Measurements from ENCODE around the gene NEU3.
"Not testable (repeated sequence)": the region's sequence is repeated elsewhere in the genome, so short reads cannot be mapped to it uniquely, and the experiment has no call there.

The NEU3 gene

GRCh38 chr11:75011872-75012271 is 23.1 kb downstream of the NEU3 start:
- Histone ChIP-seq H3K4me3 (ENCODE audit: low read depth, low read length) (no peak overlapping the region), H3K36me3 (ENCODE audit: insufficient read depth, low read length) (no peaks in the 10 kb centered on the region; the same call in 1 of the 2 replicates)

GRCh38 chr11:75013051-75013450 is 24.3 kb downstream of the NEU3 start:
- H3K27ac ChIP-seq (ENCODE audit: low read depth, low read length): no peak overlapping the region
- no peak overlapping the region for H3K4me3 ChIP-seq (ENCODE audit: low read depth, low read length)
- H2AFZ ChIP-seq (ENCODE audit: low read length, unreplicated experiment): no peak overlapping the region
- no peaks in the 10 kb centered on the region for H3K27me3 ChIP-seq (ENCODE audit: insufficient read depth, low read length)
- no peaks in the 10 kb centered on the region for H3K36me3 ChIP-seq (ENCODE audit: insufficient read depth, low read length)
- H3K4me1 ChIP-seq (ENCODE audit: control insufficient read depth, insufficient read depth, low read length, unreplicated experiment): peaks cover 17% of the 10 kb centered on the region
- H3K79me2 ChIP-seq (ENCODE audit: control insufficient read depth, insufficient read depth, low read length, unreplicated experiment): no peaks in the 10 kb centered on the region

More at GRCh38 chr11:75011872-75012271, 23.1 kb downstream of the NEU3 start:
- H3K79me2 ChIP-seq (ENCODE audit: control insufficient read depth, insufficient read depth, low read length, unreplicated experiment): no peaks in the 10 kb centered on the region
- no peak overlapping the region for H3K27ac ChIP-seq (ENCODE audit: low read depth, low read length)
- peaks cover 17% of the 10 kb centered on the region for H3K4me1 ChIP-seq (ENCODE audit: control insufficient read depth, insufficient read depth, low read length, unreplicated experiment)
- H2AFZ ChIP-seq (ENCODE audit: low read length, unreplicated experiment): no peak overlapping the region
- H3K27me3 ChIP-seq (ENCODE audit: insufficient read depth, low read length): no peaks in the 10 kb centered on the region

DNA sequence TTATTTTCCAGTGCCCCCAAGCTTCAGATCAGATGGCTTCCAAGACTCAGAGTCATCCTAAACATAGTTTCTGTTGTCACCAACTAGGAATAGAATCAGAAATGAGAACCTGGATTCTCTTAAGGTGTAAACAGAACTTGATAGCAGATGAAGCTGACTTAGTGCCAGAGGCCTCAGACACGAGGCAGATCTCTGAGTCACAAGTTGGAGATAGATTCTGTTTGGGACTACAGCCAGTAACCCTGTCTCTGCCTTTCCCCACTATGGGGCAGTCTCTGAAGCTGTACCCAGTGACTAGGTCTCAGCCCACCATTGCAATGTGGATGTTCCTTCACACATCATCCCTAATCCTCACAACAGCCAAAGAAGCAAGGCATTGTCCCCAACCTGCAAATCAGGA is 25.4 kb downstream of the NEU3 start:
- Histone ChIP-seq H3K36me3 (ENCODE audit: insufficient read depth, low read length) (no peaks in the 10 kb centered on the region), H3K27me3 (ENCODE audit: insufficient read depth, low read length) (no peaks in the 10 kb centered on the region), H3K27ac (ENCODE audit: low read depth, low read length) (no peak overlapping the region), H3K4me1 (ENCODE audit: control insufficient read depth, insufficient read depth, low read length, unreplicated experiment) (peaks cover 17% of the 10 kb centered on the region), H3K4me3 (ENCODE audit: low read depth, low read length) (no peak overlapping the region), H3K79me2 (ENCODE audit: control insufficient read depth, insufficient read depth, low read length, unreplicated experiment) (no peaks in the 10 kb centered on the region), H2AFZ (ENCODE audit: low read length, unreplicated experiment) (no peak overlapping the region)

GRCh38 chr11:75019200-75019599 is 30.5 kb downstream of the NEU3 start:
- not testable (repeated sequence) for H3K79me2 ChIP-seq (ENCODE audit: control insufficient read depth, insufficient read depth, low read length, unreplicated experiment); H3K36me3 ChIP-seq (ENCODE audit: insufficient read depth, low read length); H3K27me3 ChIP-seq (ENCODE audit: insufficient read depth, low read length); H3K27ac ChIP-seq (ENCODE audit: low read depth, low read length); H3K4me1 ChIP-seq (ENCODE audit: control insufficient read depth, insufficient read depth, low read length, unreplicated experiment); H2AFZ ChIP-seq (ENCODE audit: low read length, unreplicated experiment); H3K4me3 ChIP-seq (ENCODE audit: low read depth, low read length)

GRCh38 chr11:75020328-75020727 is 31.6 kb downstream of the NEU3 start:
- H3K4me3 ChIP-seq (ENCODE audit: low read depth, low read length): not testable (repeated sequence)

GRCh38 chr11:75022296-75022695 is 33.6 kb downstream of the NEU3 start:
- Histone ChIP-seq H3K79me2 (ENCODE audit: control insufficient read depth, insufficient read depth, low read length, unreplicated experiment) (no peaks in the 10 kb centered on the region), H3K27me3 (ENCODE audit: insufficient read depth, low read length) (no peaks in the 10 kb centered on the region), H3K27ac (ENCODE audit: low read depth, low read length) (no peak overlapping the region), H2AFZ (ENCODE audit: low read length, unreplicated experiment) (no peak overlapping the region), H3K4me3 (ENCODE audit: low read depth, low read length) (no peak overlapping the region), H3K4me1 (ENCODE audit: control insufficient read depth, insufficient read depth, low read length, unreplicated experiment) (no peaks in the 10 kb centered on the region), H3K36me3 (ENCODE audit: insufficient read depth, low read length) (no peaks in the 10 kb centered on the region)

More at GRCh38 chr11:75020328-75020727, 31.6 kb downstream of the NEU3 start:
- H3K27me3 ChIP-seq (ENCODE audit: insufficient read depth, low read length); H3K4me1 ChIP-seq (ENCODE audit: control insufficient read depth, insufficient read depth, low read length, unreplicated experiment); H3K79me2 ChIP-seq (ENCODE audit: control insufficient read depth, insufficient read depth, low read length, unreplicated experiment); H3K27ac ChIP-seq (ENCODE audit: low read depth, low read length); H3K36me3 ChIP-seq (ENCODE audit: insufficient read depth, low read length); H2AFZ ChIP-seq (ENCODE audit: low read length, unreplicated experiment): not testable (repeated sequence)

DNA sequence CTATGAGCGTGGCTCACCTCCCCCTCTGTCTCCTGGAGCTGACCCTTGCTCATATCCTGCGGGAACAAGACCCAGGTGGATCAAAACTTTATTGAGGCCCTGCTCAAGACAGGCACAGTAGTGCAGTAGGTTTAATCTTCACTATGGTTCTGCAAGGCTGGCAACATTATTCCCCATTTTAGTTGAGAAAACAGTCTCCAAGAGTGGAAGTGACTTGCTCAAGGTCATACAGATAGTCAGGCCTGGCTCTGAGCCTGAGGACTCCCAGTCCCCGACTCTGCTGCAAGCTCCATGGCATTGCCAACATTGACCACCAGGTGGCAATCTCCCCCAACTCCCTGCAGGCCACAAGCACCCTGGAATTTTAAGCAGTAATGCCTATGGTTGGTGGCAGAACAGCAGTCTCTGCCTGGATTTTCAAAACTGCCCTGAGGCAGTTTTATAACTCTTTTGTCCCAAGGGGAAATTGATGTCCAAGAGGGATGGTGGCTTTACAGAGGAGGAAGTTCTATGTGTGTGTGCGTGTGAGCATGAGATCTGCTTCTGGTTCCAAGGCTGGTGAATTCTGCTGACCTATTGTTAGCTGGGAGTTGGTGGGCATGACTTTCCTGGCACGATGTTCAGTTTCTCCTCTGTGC is 34.1 kb downstream of the NEU3 start:
- H3K36me3 ChIP-seq (ENCODE audit: insufficient read depth, low read length): no peaks in the 10 kb centered on the region
- H3K27ac ChIP-seq (ENCODE audit: low read depth, low read length): no peak overlapping the region
- H3K4me3 ChIP-seq (ENCODE audit: low read depth, low read length): no peak overlapping the region
- H3K27me3 ChIP-seq (ENCODE audit: insufficient read depth, low read length): no peaks in the 10 kb centered on the region
- H2AFZ ChIP-seq (ENCODE audit: low read length, unreplicated experiment): no peak overlapping the region
- H3K79me2 ChIP-seq (ENCODE audit: control insufficient read depth, insufficient read depth, low read length, unreplicated experiment): no peaks in the 10 kb centered on the region
- H3K4me1 ChIP-seq (ENCODE audit: control insufficient read depth, insufficient read depth, low read length, unreplicated experiment): no peaks in the 10 kb centered on the region

DNA sequence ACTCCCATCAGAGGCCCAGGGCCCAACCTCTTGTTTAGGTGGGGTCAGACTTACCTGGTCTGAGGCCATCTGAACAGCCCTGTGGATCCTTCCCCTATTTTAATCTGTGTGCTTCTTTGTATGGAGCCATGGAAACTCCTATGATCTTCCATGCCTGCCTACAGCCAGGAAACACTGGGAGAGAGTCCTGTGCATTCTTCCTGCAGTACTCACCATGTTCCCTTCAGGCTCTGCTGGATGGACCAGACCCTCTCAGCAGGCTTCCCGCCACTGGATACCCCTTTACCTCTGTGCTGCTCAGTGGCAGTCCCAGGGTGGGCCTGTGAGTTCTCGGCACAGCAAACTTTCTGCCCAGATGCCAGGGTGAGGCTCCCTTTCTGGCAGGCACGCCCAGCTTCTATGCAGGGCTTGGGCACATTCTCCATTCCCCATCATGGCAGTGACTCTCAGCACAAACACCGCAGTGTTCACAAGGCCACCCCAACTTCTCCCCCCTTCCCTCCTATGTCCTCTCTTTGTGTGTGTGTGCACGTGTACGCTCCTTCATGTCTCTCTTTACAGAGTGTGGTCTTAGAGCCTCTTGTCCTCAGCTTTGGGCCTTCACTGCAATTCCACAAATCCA is 34.8 kb downstream of the NEU3 start:
- Histone ChIP-seq H3K79me2 (ENCODE audit: control insufficient read depth, insufficient read depth, low read length, unreplicated experiment) (no peaks in the 10 kb centered on the region), H3K4me1 (ENCODE audit: control insufficient read depth, insufficient read depth, low read length, unreplicated experiment) (no peaks in the 10 kb centered on the region), H2AFZ (ENCODE audit: low read length, unreplicated experiment) (no peak overlapping the region), H3K36me3 (ENCODE audit: insufficient read depth, low read length) (no peaks in the 10 kb centered on the region), H3K27me3 (ENCODE audit: insufficient read depth, low read length) (no peaks in the 10 kb centered on the region), H3K27ac (ENCODE audit: low read depth, low read length) (no peak overlapping the region), H3K4me3 (ENCODE audit: low read depth, low read length) (no peak overlapping the region)

- Histone ChIP-seq H2AFZ (ENCODE audit: low read length, unreplicated experiment) (no peak overlapping the region), H3K79me2 (ENCODE audit: control insufficient read depth, insufficient read depth, low read length, unreplicated experiment) (no peaks in the 10 kb centered on the region), H3K27ac (ENCODE audit: low read depth, low read length) (no peak overlapping the region), H3K27me3 (ENCODE audit: insufficient read depth, low read length) (no peaks in the 10 kb centered on the region), H3K36me3 (ENCODE audit: insufficient read depth, low read length) (no peaks in the 10 kb centered on the region), H3K4me3 (ENCODE audit: low read depth, low read length) (no peak overlapping the region), H3K4me1 (ENCODE audit: control insufficient read depth, insufficient read depth, low read length, unreplicated experiment) (no peaks in the 10 kb centered on the region)
These were observed 35.3 kb downstream of the NEU3 start for GRCh38 chr11:75024068-75024449.

DNA sequence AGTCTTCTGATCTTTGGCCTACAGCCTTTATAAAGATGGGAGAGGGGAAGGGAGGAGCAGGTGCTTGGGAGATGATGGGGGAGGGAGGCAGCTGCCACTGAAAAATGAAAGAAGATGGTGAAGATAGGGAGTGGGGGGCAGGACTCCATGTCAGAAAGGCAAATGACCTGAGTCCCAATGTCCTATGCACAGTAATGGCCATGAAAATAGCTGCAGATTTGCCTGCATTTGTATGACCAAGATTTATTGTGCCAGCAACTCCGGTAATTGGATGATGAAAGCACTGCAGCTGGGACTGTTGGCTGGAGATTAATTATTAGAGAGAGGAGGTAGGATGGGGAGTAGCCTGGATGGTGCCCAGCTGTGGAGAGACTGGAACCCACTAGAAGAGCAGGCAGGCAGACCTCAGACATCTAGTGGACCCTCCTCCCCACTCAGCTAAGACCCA is 36.1 kb downstream of the NEU3 start:
- Histone ChIP-seq H3K4me3 (ENCODE audit: low read depth, low read length) (no peak overlapping the region), H3K79me2 (ENCODE audit: control insufficient read depth, insufficient read depth, low read length, unreplicated experiment) (no peaks in the 10 kb centered on the region), H3K27me3 (ENCODE audit: insufficient read depth, low read length) (no peaks in the 10 kb centered on the region), H3K27ac (ENCODE audit: low read depth, low read length) (no peak overlapping the region), H3K4me1 (ENCODE audit: control insufficient read depth, insufficient read depth, low read length, unreplicated experiment) (no peaks in the 10 kb centered on the region), H2AFZ (ENCODE audit: low read length, unreplicated experiment) (no peak overlapping the region), H3K36me3 (ENCODE audit: insufficient read depth, low read length) (no peaks in the 10 kb centered on the region)

GRCh38 chr11:75025561-75025960 is 36.8 kb downstream of the NEU3 start:
- Histone ChIP-seq H3K36me3 (ENCODE audit: insufficient read depth, low read length) (no peaks in the 10 kb centered on the region), H3K4me3 (ENCODE audit: low read depth, low read length) (no peak overlapping the region), H2AFZ (ENCODE audit: low read length, unreplicated experiment) (no peak overlapping the region), H3K79me2 (ENCODE audit: control insufficient read depth, insufficient read depth, low read length, unreplicated experiment) (no peaks in the 10 kb centered on the region), H3K27ac (ENCODE audit: low read depth, low read length) (no peak overlapping the region), H3K27me3 (ENCODE audit: insufficient read depth, low read length) (no peaks in the 10 kb centered on the region), H3K4me1 (ENCODE audit: control insufficient read depth, insufficient read depth, low read length, unreplicated experiment) (peaks cover 3% of the 10 kb centered on the region)

All from ACC112 (cell line).